AG09319 (cell line): ENCODE measurements around the gene SYMPK.
"Not testable (repeated sequence)": the region's sequence is repeated elsewhere in the genome, so short reads cannot be mapped to it uniquely, and the experiment has no call there.

ENCODE experiments used
- DNase-seq: peaks from one replicate; pipeline ENCODE4 v3.0.0-alpha.2; 2010; ENCODE audit warnings: low read depth; ENCODE audit errors: extremely low read depth
- CTCF ChIP-seq: IDR thresholded peaks from 2 replicates; pipeline ENCODE4 v1.5.1; 2011; ENCODE audit warnings: low read depth, mild to moderate bottlenecking, inconsistent platforms, low read length, moderate library complexity

SYMPK gene

GRCh38 chr19:45901912-45902650 lies 39.1 kb upstream of the SYMPK start, which contains the start of gene MYPOP:
TSS of gene MYPOP (minus strand) at chr19:45902613. CDS start at chr19:45901773, 840 bp downstream.
- no peak for TF ChIP-seq CTCF
- no peak for DNase-seq

- DNase-seq: no peak
- TF ChIP-seq CTCF: no peak
These were observed 38.5 kb upstream of the SYMPK start for GRCh38 chr19:45901432-45901911.

- no peak for DNase-seq
- TF ChIP-seq CTCF: no peak
These were observed 37.9 kb upstream of the SYMPK start for GRCh38 chr19:45900738-45901431.

GRCh38 chr19:45899919-45900589 lies 37.1 kb upstream of the SYMPK start:
- DNase-seq: no peak
- TF ChIP-seq CTCF: no peak

- TF ChIP-seq CTCF: no peak
- no peak for DNase-seq
These were observed 36.3 kb upstream of the SYMPK start for GRCh38 chr19:45899253-45899652.

GRCh38 chr19:45897261-45897812 lies 34.4 kb upstream of the SYMPK start:
- no peak for TF ChIP-seq CTCF
- DNase-seq: no peak

GRCh38 chr19:45895983-45896599 lies 33.1 kb upstream of the SYMPK start:
- DNase-seq: not testable (repeated sequence)
